OCI-LY3 (cell line): Measurements from ENCODE around the gene HSPG2.
A peak's percentile ranks its signal among the peaks of the same experiment; 100 is the strongest.

ENCODE experiments used
- H2AFZ ChIP-seq: fragments of 200-600, 300-600 bp; shearing (Covaris generic); 2 replicates; pipeline ENCODE4 v1.6.0; 2014; ENCODE audit warnings: antibody characterized with exemption, low read depth, low read length
- H3K27ac ChIP-seq: fragments of 200-600, 300-600 bp; sonication (generic); 2 replicates; pipeline ENCODE4 v1.5.1; 2014; ENCODE audit warnings: mild to moderate bottlenecking, low read length, moderate library complexity, mixed read lengths
- H3K27me3 ChIP-seq: fragments of 200-600, 300-600 bp; sonication (generic); 2 replicates; pipeline ENCODE4 v1.6.1; 2014; ENCODE audit warnings: low read depth, low read length, mixed read lengths
- H3K36me3 ChIP-seq: fragments of 200-600, 300-600 bp; sonication (generic); replicated peaks from 2 replicates; pipeline ENCODE3; 2014; ENCODE audit warnings: low read depth, low read length, mixed read lengths
- H3K4me1 ChIP-seq: fragments of 300-600, 200-600 bp; sonication (generic); 2 replicates; pipeline ENCODE4 v1.6.1; 2014; ENCODE audit warnings: low read length, mixed read lengths
- H3K4me2 ChIP-seq: fragments of 200-600, 300-600 bp; sonication (generic); 2 replicates; pipeline ENCODE4 v1.6.1; 2014; ENCODE audit warnings: low read length, mixed read lengths
- H3K4me3 ChIP-seq: fragments of 300-600, 200-600 bp; sonication (generic); 2 replicates; pipeline ENCODE4 v1.5.1; 2014; ENCODE audit warnings: antibody characterized with exemption, mild to moderate bottlenecking, low read length, moderate library complexity
- H3K79me2 ChIP-seq: fragments of 300-600, 200-600 bp; shearing (Covaris generic); 2 replicates; pipeline ENCODE4 v1.6.1; 2014; ENCODE audit warnings: mild to moderate bottlenecking, low read length, mixed read lengths
- H3K9ac ChIP-seq: fragments of 300-600, 200-600 bp; shearing (Covaris generic); 2 replicates; pipeline ENCODE4 v1.6.0; 2014; ENCODE audit warnings: mild to moderate bottlenecking, low read length, moderate library complexity
- H3K9me3 ChIP-seq: fragments of 200-600, 300-600 bp; shearing (Covaris generic); 2 replicates; pipeline ENCODE4 v1.6.1; 2014; ENCODE audit warnings: low read length, mixed read lengths; ENCODE audit not compliant: insufficient read depth
- H4K20me1 ChIP-seq: fragments of 200-600, 300-600 bp; sonication (generic); 2 replicates; pipeline ENCODE4 v1.6.1; 2016; ENCODE audit warnings: low read length, mixed read lengths; ENCODE audit not compliant: insufficient read depth
- EZH2phosphoT487 ChIP-seq: fragments of 200-600 bp; shearing (Covaris generic); IDR thresholded peaks from 2 replicates; pipeline ENCODE4 v1.6.1; 2018; ENCODE audit warnings: antibody characterized with exemption, mixed run types, low read depth
- TF ChIP-seq, protein P1 (sequence below): fragments of 200-600, 300-600 bp; sonication (generic); IDR thresholded peaks from 2 replicates; pipeline ENCODE4 v1.5.1; 2014; ENCODE audit warnings: antibody characterized with exemption, low read length, low read depth

The HSPG2 gene

DNA sequence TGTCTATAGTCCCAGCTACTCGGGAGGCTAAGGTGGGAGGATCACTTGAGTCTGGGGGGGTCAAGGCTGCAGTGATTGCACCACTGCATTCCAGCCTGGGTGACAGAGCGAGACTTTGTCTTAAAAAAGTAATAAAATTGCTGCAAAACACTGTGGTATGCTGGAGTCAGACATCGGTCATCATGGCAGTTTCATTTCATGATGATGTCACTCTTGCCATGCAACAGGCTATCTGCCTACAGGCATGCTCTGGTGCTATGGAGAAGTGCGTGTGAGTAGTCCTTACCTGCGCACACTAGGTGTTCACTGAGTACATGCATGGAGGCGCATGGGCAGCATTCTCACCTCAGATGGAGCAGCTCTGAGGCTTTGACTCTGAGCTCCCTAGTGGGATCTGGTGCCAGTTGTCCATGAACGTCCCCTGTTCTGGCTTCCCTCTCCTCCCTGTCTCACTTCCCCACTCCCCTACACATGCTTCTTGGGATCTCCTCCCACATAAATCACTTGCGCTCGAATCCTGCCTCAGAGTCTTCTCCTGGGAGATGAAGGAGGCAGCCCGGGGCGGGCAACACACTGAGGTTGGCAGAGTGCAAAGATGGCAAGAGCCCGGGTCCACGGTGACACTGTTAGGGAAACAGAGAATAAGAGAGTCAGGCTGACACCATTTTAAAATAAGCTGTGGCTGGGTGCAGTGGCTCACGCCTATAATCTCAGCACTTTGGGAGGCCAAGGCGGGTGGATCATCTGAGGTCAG, 29.3 kb upstream of the HSPG2 start:
- Histone ChIP-seq H3K4me1 (no peaks in the 10 kb centered on the region), H3K4me2 (no peak overlapping the region), H3K9ac (no peak overlapping the region), H2AFZ (no peak overlapping the region), H3K9me3 (no peaks in the 10 kb centered on the region), H3K27ac (no peak overlapping the region), H4K20me1 (no peaks in the 10 kb centered on the region), H3K27me3 (no peaks in the 10 kb centered on the region), H3K4me3 (no peak overlapping the region), H3K79me2 (no peaks in the 10 kb centered on the region), H3K36me3 (no peaks in the 10 kb centered on the region)
- no peak for TF ChIP-seq EZH2phosphoT487
- TF ChIP-seq, protein P1, sequence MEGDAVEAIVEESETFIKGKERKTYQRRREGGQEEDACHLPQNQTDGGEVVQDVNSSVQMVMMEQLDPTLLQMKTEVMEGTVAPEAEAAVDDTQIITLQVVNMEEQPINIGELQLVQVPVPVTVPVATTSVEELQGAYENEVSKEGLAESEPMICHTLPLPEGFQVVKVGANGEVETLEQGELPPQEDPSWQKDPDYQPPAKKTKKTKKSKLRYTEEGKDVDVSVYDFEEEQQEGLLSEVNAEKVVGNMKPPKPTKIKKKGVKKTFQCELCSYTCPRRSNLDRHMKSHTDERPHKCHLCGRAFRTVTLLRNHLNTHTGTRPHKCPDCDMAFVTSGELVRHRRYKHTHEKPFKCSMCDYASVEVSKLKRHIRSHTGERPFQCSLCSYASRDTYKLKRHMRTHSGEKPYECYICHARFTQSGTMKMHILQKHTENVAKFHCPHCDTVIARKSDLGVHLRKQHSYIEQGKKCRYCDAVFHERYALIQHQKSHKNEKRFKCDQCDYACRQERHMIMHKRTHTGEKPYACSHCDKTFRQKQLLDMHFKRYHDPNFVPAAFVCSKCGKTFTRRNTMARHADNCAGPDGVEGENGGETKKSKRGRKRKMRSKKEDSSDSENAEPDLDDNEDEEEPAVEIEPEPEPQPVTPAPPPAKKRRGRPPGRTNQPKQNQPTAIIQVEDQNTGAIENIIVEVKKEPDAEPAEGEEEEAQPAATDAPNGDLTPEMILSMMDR = no peak

DNA sequence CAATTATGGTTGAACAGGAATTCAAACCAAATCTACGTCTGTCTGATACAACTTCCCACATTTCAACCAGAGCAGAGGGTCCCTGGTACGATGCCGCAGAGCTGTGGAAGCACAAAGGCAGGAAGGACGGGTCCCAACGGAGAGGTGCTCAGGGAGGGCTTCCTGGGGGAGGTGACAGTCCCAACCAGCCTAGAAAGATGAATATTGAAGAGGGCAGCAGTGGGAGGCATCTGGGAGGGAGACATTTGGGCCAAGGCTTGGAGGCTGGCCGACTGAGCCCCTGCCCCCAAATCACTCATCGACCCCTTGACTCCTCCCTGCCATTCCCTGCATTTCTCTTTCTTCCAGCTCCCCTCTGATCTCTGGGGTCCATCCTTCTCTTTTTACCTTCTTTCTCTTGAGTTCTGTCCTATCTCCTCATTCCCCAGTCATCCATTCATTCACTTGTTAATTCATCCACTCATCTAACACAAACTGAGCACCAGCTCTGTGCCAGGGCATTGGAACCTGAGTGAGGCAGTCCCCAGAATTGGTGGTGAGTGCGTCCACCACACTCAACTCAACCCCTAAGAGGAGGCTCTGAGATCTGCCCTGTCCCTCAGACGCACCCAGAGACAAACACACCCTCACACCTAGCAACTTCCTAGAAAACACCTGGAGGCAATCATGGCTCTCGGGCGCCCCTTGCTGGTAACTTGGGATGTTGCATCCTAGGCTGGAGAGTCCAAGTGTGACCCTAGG, 26.5 kb upstream of the HSPG2 start:
- Histone ChIP-seq H3K27me3 (no peaks in the 10 kb centered on the region), H3K36me3 (no peaks in the 10 kb centered on the region), H3K9me3 (no peaks in the 10 kb centered on the region), H3K79me2 (no peaks in the 10 kb centered on the region), H2AFZ (peak overlapping the region; percentile 54; the same call in 1 of the 2 replicates), H3K27ac (no peak overlapping the region), H3K4me1 (no peaks in the 10 kb centered on the region), H3K9ac (no peak overlapping the region), H4K20me1 (no peaks in the 10 kb centered on the region), H3K4me3 (no peak overlapping the region), H3K4me2 (no peak overlapping the region)
- TF ChIP-seq EZH2phosphoT487 = no peak
- TF ChIP-seq, protein P1 = peak; percentile 76

DNA sequence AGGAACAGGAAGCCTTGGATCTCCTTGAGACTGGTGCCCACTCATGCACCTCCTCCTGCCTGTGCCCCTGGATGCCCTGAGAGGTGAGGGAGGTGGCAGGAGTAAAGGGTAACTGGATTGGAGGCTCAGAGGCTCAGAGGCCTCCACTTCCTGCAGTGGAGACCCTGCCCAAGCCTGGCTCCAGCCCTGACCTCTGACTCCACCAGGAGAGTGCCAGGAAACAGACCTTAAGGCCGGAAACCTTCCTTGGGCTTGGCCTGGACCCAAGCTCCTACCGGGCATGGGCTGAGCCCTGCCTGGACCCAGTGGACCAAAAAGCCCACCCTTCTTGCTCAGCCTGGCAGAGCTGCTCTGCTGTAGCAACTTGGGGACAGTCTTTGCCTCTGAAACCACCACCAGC, 24.7 kb upstream of the HSPG2 start:
- no peaks in the 10 kb centered on the region for H4K20me1 ChIP-seq
- no peak overlapping the region for H3K27ac ChIP-seq
- H3K36me3 ChIP-seq = no peaks in the 10 kb centered on the region
- no peaks in the 10 kb centered on the region for H3K79me2 ChIP-seq
- H3K4me3 ChIP-seq = no peak overlapping the region
- H3K27me3 ChIP-seq = no peaks in the 10 kb centered on the region
- H3K9me3 ChIP-seq = no peaks in the 10 kb centered on the region
- H3K4me2 ChIP-seq = no peak overlapping the region
- TF ChIP-seq EZH2phosphoT487 = no peak
- TF ChIP-seq, protein P1 = no peak
- H3K4me1 ChIP-seq = no peaks in the 10 kb centered on the region
- no peak overlapping the region for H3K9ac ChIP-seq
- H2AFZ ChIP-seq = no peak overlapping the region

DNA sequence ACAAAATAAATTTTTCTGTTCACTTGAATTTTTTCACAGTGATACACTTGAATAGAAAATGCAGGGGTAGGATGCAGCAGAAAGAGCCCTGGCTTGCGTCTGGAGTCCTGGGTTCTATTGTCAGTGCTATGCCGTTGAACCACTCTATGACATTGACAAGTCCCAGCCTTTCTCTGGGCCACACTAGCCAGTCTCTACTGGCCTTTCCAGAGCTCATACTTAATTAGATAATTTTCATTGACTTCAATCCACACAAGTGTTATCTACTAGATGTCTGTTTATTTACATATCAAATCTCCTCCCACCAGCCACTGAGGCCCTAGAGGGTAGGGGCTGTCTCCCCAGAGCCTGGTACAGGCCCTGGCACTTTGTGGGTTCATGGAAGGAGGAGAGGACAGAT, 24.2 kb upstream of the HSPG2 start:
- no peak overlapping the region for H2AFZ ChIP-seq
- H3K36me3 ChIP-seq = no peaks in the 10 kb centered on the region
- no peaks in the 10 kb centered on the region for H4K20me1 ChIP-seq
- H3K4me1 ChIP-seq = no peaks in the 10 kb centered on the region
- H3K79me2 ChIP-seq = no peaks in the 10 kb centered on the region
- H3K4me2 ChIP-seq = no peak overlapping the region
- H3K9ac ChIP-seq = no peak overlapping the region
- TF ChIP-seq EZH2phosphoT487 = no peak
- TF ChIP-seq, protein P1 = no peak
- no peak overlapping the region for H3K4me3 ChIP-seq
- H3K27ac ChIP-seq = no peak overlapping the region
- no peaks in the 10 kb centered on the region for H3K9me3 ChIP-seq
- no peaks in the 10 kb centered on the region for H3K27me3 ChIP-seq
